GM18873 (cell line): Measurements from ENCODE around the gene MBP.

ENCODE experiments used
- ATAC-seq: cut with Tn5 transposase; IDR thresholded peaks from one replicate; pipeline ENCODE4 v1.9.1; 2021; ENCODE audit warnings: mild to moderate bottlenecking, moderate library complexity, moderate number of reproducible peaks; ENCODE audit not compliant: unreplicated experiment, low FRiP score

MBP gene

GRCh38 chr18:77116201-77117080 is 16.1 kb downstream of the MBP start:
- no peak for ATAC-seq

DNA sequence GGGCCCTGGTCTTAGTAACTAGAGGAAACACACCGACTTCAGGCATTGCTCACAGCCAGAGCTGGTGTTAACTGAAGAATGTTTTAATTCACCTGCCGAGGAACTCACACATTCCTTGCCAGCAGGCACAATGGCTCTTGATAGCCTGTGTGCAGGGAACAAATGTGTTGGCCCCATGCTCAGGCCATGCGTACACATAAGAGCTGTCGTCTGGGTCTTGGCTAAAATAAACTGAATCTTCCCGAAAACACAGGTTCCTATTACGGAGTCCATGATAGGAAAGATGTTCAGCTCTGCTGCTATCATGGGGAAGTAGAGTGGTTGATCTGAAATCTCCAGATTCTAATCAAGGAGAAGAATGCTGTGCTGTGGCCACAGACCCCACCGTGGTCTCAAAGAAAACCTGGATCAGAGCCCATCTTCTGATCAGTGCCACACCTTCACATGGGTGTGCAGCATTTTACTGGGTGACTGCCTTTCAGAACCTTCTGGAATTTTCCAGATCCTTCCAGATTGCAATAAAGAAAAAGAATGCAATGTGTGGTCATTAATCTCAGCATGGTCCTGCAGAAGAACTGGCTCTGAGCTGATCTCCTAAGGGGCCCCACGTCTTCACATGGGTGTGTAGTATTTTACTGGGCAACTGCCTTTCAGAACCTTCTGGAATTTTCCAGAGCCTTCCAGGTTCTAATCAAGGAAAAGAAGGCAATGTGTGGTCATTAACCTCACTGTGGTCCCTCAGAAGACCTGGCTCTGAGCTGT is 17.2 kb downstream of the MBP start:
- peak; percentile 15 for ATAC-seq

GRCh38 chr18:77114415-77115191 is 18.0 kb downstream of the MBP start:
- peak; percentile 95 for ATAC-seq

- ATAC-seq: no peak
Observed at GRCh38 chr18:77114152-77114414, 18.5 kb downstream of the MBP start.

GRCh38 chr18:77113361-77114151 is 19.0 kb downstream of the MBP start:
- ATAC-seq: no peak

DNA sequence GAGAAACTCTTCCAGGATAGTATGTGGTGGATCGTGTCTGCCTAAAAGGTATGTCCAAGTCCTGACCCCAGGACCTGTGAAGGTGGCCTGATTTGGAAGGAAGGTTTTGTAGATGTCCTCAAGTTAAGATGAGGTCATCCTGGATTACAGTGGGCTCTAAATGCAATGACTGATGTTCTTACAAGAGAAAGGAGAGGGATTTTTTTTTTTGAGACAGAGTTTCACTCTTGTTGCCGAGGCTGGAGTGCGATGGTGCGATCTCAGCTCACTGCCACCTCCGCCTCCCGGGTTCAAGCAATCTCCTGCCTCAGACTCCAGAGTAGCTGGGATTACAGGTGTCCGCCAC is 19.9 kb downstream of the MBP start:
- no peak for ATAC-seq

DNA sequence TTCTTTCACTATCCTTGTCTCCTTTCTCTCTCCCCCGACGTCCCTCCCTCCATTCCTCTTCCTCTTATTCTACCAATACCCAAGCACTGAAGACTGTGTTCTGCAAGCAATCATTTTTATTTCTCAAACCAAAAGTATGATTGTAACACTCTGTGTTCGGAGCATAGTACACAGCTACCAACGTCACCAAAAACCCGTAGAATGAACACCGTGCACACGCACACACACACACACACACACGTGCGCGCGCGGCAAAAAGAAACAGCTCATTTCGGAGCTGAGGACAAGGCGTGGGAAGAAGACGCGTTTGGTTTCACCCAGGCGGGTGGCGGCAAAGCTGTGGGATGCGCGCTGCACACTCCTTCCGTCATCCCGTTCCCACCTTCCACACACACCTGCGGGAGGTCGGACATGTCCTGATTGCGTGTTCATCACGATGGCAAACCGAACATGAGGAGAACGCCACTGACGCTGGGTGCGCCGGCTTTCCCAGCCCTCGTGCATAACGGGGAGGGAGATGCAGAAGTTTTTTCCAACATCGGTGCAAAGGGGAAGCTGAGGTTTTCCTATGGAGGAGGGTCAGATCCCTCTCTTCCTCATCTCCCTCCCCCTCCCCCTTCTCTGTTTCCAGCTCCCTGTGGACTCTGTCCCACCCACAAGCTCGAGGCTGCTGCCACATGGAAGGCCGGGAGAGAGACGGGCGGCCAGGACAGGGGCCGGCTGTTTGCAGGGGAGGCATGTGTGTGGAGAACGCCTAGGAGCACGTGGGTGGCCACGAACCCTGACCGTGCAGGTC is 20.4 kb downstream of the MBP start:
- ATAC-seq: no peak

DNA sequence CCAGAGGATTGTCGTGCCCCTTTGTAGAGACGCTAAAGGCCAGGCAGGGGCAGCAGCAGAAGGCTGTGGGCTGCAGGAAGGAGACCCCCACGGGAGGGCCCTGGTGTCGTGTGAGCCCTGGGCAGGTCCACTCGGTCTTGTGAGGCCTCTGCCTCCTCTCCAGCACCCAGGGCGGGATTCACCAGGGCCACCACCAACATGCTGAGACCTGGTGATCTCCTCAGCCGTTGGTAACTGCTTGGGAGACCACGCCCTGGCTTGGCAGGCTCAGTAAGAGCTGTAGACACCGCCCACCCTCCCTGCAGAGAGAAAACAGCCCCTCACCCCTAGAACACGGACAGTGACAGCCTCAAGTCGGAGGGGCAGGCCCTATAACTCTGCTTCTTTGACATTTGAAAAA is 21.1 kb downstream of the MBP start:
- no peak for ATAC-seq

- no peak for ATAC-seq
Observed at GRCh38 chr18:77110936-77111335, 21.6 kb downstream of the MBP start.

GRCh38 chr18:77110400-77110799 is 22.2 kb downstream of the MBP start:
- no peak for ATAC-seq

DNA sequence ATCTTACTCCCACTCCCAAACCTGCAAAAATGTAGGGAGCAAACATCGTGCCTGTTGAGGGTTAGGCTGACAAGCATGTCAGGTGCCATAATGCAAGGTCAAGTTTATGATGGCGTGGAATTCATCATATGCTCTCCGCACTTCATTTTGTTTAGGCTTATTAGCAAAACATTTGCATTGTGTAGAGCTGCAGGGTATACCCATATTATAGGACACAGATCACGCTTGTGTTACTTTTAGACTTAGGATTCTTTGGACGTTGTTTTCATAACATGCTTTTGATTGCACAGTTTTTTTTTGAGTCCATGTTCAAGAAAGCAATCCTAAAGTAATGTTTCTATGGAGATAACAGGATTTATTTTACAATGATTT is 22.9 kb downstream of the MBP start:
- no peak for ATAC-seq

DNA sequence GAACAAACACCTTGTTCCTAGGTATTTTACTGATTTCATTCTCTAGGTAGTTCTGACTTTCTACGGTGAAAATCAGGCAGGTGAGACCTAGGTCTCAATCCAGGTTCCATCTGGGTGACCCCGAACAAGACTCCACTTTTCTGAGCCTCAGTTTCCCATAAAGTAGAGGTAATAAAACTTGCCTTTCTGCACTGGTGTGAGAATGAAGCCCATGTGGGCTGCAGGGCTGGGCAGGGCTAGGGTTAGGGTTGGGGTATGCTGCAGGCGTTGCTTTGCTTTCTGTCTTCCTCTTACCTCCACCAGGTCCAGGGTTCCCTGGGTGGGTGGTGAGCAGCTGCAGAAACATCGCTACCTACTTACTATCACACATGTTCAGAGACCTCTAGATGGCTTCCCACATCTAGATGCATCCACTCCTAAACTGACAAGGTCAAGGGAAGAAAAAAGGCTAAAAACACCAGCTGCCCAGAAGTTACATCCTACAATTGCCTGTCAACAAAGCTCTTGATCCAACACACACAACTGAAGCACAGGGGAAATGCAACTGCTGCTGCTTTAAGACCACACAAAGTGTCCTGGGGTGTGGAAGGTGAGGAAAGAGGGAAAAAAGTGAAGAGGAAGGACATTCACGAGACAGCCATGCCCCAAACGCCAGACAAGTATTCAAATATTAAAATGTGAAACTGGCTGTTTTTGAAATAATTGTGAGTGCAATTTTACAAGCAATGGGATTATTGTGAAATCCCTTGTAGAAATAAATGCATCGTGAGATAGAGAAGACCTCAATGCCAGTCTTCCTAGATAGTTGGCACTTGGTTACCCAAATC is 23.5 kb downstream of the MBP start:
- ATAC-seq: no peak

DNA sequence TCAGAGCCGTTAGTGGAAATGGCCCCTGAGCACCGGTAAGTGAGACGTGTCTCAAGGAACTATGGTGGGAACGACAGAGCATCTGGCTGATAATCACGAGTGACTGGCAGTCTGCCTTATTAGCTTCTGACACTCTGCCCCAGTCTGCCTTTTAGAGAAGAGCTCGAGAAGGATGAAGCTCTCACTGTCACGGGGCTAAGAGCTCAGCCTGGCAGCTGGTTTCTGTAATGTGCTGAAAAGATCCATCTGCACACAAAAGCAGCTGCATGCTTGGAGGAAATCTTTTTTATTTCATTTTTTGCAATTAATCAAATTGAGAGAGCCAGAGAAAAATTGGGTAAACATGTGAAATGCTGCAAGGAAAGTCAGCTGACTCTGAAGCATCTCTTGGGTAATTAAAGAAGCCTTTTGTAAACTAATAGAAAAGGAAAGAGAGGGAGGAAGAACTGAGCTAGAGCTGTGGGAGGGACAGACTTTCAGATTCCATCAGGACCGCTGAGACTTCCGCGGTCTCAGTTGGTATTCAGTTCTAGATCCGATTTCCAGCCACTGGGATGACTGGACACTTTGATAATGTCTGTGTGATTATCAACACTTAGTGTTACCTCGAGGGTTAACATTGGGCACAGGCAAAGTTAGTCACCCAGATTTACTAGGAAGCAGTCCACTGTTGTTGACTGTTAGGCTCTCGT is 24.4 kb downstream of the MBP start:
- ATAC-seq: peak; percentile 44

DNA sequence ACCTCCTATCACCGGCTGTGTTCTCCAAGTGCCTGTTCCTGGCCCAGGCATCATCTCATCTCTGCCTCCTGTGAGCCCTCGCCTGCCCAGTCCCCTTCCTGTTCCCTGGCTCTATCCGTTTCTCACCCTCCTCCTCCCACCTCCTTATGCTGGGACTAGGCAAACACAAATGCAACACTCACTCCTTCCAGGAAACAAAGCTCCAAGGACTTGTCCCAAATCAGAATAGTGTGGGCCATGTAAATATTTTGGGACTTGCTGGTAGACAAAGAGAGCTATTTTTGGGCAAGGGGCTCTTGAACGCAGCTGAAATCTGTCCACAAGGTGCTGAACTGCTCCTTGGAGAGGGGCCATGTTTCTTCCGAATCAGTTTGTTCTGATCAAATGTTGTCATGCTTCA is 25.3 kb downstream of the MBP start:
- ATAC-seq: no peak

- no peak for ATAC-seq
Observed at GRCh38 chr18:77106331-77106730, 26.3 kb downstream of the MBP start.

GRCh38 chr18:77105680-77106079 is 26.9 kb downstream of the MBP start:
- no peak for ATAC-seq

DNA sequence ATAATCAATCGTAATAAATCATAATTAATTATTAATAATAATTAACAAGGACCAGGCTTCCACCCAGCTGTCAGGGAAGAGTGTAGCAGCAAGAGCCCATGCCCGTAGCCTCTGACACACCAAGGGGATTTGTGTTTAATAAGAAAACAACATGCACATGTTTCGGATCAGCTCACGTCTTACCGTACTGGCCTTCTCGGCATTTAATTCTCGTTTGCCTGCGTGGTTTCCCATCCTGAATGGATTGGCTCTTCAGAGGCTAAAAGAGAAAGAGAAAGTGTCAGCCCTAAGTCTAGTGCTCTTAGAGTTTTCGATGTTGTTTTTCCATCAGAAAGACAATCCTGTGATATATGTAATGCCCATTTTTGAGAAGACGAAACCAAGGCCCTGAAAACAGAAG is 27.6 kb downstream of the MBP start:
- ATAC-seq: no peak

DNA sequence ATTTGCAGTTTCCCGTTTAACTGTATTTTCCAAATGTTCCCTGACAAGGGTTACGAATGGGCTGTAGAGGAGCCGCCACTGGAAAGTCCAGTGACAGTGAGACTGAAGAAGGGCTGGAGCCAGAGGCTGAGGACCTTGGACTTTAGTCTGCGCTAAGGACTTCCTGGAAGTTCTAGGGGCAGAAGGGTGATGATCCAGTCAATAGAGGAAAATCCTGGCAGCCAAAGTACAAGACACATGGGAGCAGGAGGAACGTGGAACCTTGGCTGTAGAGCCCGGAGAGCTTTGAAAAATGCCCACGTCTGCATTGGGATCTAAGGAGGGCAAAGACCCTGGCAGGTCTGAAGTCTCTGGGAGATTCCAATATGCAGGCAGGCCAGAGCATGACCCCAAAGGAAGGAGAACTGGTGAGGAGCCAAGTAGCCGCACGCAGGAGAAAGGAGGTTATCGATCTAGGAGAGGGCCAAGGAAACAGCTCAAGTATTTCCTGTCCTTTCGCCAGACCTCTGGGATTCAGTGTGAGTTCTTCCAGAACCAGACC is 28.5 kb downstream of the MBP start:
- no peak for ATAC-seq
